ENCODE results near the gene C1GALT1. TPM values are rescaled to one million over a fixed set of nuclear protein-coding genes. Genes with fewer than 3 reads are reported as not detected.

Gene C1GALT1
- polyA plus RNA-seq, 1 donor (not counting 4 experiments of a cell fraction or from before 2014, with no cell fraction given) = 44.3 TPM

- no peaks in the 10 kb centered on the region for H3K9me3 ChIP-seq (ENCODE audit: control insufficient read depth, low read depth, low read length)
- TF ChIP-seq CTCF (optimal IDR thresholded peaks at IDR 0.05 in 1 of 3, IDR thresholded peaks at IDR 0.05 in 1 of 3, conservative IDR thresholded peaks at IDR 0.05 in 1 of 3; ENCODE audit: extremely low read depth in 1 of 3, insufficient read depth in 2 of 3, low read length in 3 of 3) (no peak), EZH2 (IDR thresholded peaks at IDR 0.05; ENCODE audit: low read length) (no peak)
- FAIRE-seq = no peak
- peaks cover 13% of the 10 kb centered on the region for H3K79me2 ChIP-seq (ENCODE audit: control insufficient read depth, insufficient read depth, low read length)
- no peaks in the 10 kb centered on the region for H3K27me3 ChIP-seq (ENCODE audit: control insufficient read depth, extremely low read depth, insufficient read depth, low read length)
- peak overlapping the region; percentile 99 for H3K27ac ChIP-seq (ENCODE audit: control insufficient read depth, insufficient read depth, low read length)
- dilution Hi-C loops (cut with MboI; ENCODE audit: extremely low pct_ligation_motif_present, low sequenced_read_pairs) = no loop called here
- H3K9ac ChIP-seq (ENCODE audit: control insufficient read depth, extremely low read depth, insufficient read depth, low read length) = peak overlapping the region; percentile 22
- DNase-seq (ENCODE audit: low read depth, low spot score) = peak; percentile 78
- H3K9me1 ChIP-seq (ENCODE audit: control insufficient read depth, extremely low read depth, insufficient read depth, low read length) = no peaks in the 10 kb centered on the region
- H2AFZ ChIP-seq (ENCODE audit: control insufficient read depth, low read length) = no peak overlapping the region
- no peaks in the 10 kb centered on the region for H3K36me3 ChIP-seq (ENCODE audit: control insufficient read depth in 2 of 2, extremely low read depth in 1 of 2, insufficient read depth in 2 of 2, low read length in 2 of 2)
- H3K4me3 ChIP-seq (ENCODE audit: control insufficient read depth in 2 of 3, extremely low read depth in 1 of 3, insufficient read depth in 2 of 3, low read depth in 1 of 3, low read length in 3 of 3) = no peak overlapping the region
- H4K20me1 ChIP-seq (ENCODE audit: control insufficient read depth, extremely low read depth, insufficient read depth, low read length) = no peaks in the 10 kb centered on the region
- H3K4me1 ChIP-seq (ENCODE audit: control insufficient read depth, extremely low read depth, insufficient read depth, low read length) = peaks cover 67% of the 10 kb centered on the region
- peak overlapping the region; percentile 35 for H3K4me2 ChIP-seq (ENCODE audit: control insufficient read depth, extremely low read depth, insufficient read depth, low read depth, low read length)
These were observed 3.4 kb upstream of the C1GALT1 start for GRCh38 chr7:7178906-7179305.

DNA sequence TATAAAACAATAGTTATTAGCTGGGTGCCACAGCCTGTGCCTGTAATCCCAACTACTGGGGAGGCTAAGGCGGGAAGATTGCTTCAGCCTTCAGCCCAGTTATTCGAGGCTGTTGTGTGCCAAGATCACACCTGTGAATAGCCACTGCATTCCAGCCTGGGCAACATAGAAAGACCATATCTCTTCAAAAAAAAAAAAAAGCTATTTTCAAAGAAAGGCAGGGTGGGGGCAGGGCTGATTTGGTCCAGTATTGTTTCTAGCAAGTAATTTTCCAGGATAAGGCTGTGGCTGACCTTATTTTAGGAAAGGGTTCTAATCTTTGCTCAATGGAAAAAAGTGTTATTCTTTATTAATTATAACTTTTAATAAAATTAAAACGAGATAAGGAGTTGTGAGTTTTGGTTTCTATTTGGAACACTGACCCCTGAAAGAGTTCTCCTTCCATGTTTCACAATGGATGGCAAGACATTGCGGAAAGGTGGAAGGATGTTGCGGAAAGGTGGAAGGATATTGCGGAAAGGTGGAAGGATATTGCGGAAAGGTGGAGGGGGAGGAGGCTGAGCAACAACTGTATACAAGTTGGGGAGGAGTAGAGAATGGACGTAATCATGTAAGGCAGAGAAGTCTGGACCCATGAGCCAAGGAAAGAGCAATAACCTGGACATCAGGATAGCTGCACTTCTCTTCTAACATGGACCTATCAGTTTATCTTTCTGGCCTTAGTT, 1.5 kb upstream of the C1GALT1 start:
- Histone ChIP-seq H3K9me1 (ENCODE audit: control insufficient read depth, extremely low read depth, insufficient read depth, low read length) (no peaks in the 10 kb centered on the region), H3K9me3 (ENCODE audit: control insufficient read depth, low read depth, low read length) (no peaks in the 10 kb centered on the region), H3K9ac (ENCODE audit: control insufficient read depth, extremely low read depth, insufficient read depth, low read length) (peak overlapping the region; percentile 93), H3K27me3 (ENCODE audit: control insufficient read depth, extremely low read depth, insufficient read depth, low read length) (no peaks in the 10 kb centered on the region), H4K20me1 (ENCODE audit: control insufficient read depth, extremely low read depth, insufficient read depth, low read length) (no peaks in the 10 kb centered on the region), H3K79me2 (ENCODE audit: control insufficient read depth, insufficient read depth, low read length) (peaks cover 33% of the 10 kb centered on the region), H3K4me1 (ENCODE audit: control insufficient read depth, extremely low read depth, insufficient read depth, low read length) (peaks cover 58% of the 10 kb centered on the region), H3K36me3 (ENCODE audit: control insufficient read depth in 2 of 2, extremely low read depth in 1 of 2, insufficient read depth in 2 of 2, low read length in 2 of 2) (peaks cover 2 to 6% of the 10 kb centered on the region in 2 experiments), H3K27ac (ENCODE audit: control insufficient read depth, insufficient read depth, low read length) (peak overlapping the region; percentile 97), H3K4me3 (ENCODE audit: control insufficient read depth in 2 of 3, extremely low read depth in 1 of 3, insufficient read depth in 2 of 3, low read depth in 1 of 3, low read length in 3 of 3) (peak overlapping the region in 2 of 3 experiments; percentile 94 to 97), H2AFZ (ENCODE audit: control insufficient read depth, low read length) (no peak overlapping the region), H3K4me2 (ENCODE audit: control insufficient read depth, extremely low read depth, insufficient read depth, low read depth, low read length) (peak overlapping the region; percentile 98)
- FAIRE-seq (no peak), DNase-seq (ENCODE audit: low read depth, low spot score) (no peak)
- TF ChIP-seq CTCF (optimal IDR thresholded peaks at IDR 0.05 in 1 of 3, IDR thresholded peaks at IDR 0.05 in 1 of 3, conservative IDR thresholded peaks at IDR 0.05 in 1 of 3; ENCODE audit: extremely low read depth in 1 of 3, insufficient read depth in 2 of 3, low read length in 3 of 3) = no peak
- TF ChIP-seq EZH2 (IDR thresholded peaks at IDR 0.05; ENCODE audit: low read length) = no peak
- dilution Hi-C loops (cut with MboI; ENCODE audit: extremely low pct_ligation_motif_present, low sequenced_read_pairs) = no loop called here

Measured in keratinocyte (primary cell).